Fibroblast of villous mesenchyme (primary cell): Measurements from ENCODE around the gene KISS1R. TPM values are rescaled to one million over a fixed set of nuclear protein-coding genes. Genes with fewer than 3 reads are reported as not detected.

Experiments
- DNase-seq: peaks from one replicate; pipeline ENCODE4 v3.0.0-alpha.2; 2010; ENCODE audit warnings: low read depth
- H3K4me3 ChIP-seq: 2 replicates; pipeline ENCODE4 v1.5.1; 2011; ENCODE audit warnings: low read depth, mild to moderate bottlenecking, low read length
- total RNA-seq: library from RNA; depleted of rRNA; stranded (reverse); fragments of >200 nt; gene quantifications from 2 replicates; pipeline ENCODE4 v1.2.3, GENCODE V29; 2012
- TF ChIP-seq, protein P1 (sequence below): IDR thresholded peaks from 2 replicates; pipeline ENCODE4 v1.5.1; 2012; ENCODE audit warnings: low read depth, mild to moderate bottlenecking, low read length; ENCODE audit not compliant: insufficient read depth

The KISS1R gene
- total RNA-seq, 1 donor = not detected

DNA sequence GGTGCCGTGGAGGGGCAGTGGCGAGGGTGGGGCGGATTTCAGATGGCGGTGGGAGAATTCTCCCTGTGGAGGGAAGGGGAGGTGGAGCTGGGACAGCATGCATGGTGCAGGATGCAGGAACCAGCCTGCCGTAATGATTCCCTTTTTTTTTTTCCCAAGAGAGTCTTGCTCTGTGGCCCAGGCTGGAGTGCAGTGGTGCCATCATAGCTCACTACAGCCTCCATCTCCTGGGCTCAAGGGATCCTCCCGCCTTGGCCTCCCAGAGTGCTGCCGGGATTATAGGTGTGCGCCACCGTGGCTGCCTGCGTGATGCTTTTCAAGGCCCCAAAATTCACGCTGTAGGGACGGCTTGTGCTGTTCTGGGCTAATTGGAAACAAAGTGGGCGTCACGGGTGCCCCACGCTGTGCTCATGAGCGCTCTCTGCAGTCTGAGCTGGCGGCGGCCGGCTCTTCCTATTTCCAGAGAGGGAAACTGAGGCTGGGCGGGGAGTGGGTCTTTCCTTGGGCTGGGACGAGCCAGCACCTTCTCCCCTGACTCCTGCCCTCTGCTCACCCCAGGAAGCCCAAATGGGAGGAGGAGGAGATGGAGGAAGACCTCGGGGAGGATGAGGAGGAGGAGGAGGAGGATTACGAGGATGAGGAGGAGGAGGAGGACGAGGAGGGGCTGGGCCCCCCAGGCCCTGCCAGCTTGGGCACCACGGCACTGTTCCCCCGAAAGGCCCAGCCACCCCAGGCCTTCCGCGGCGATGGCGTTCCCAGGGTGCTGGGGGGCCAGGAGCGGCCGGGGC is 14.9 kb downstream of the KISS1R start:
- DNase-seq = no peak
- TF ChIP-seq, protein P1, sequence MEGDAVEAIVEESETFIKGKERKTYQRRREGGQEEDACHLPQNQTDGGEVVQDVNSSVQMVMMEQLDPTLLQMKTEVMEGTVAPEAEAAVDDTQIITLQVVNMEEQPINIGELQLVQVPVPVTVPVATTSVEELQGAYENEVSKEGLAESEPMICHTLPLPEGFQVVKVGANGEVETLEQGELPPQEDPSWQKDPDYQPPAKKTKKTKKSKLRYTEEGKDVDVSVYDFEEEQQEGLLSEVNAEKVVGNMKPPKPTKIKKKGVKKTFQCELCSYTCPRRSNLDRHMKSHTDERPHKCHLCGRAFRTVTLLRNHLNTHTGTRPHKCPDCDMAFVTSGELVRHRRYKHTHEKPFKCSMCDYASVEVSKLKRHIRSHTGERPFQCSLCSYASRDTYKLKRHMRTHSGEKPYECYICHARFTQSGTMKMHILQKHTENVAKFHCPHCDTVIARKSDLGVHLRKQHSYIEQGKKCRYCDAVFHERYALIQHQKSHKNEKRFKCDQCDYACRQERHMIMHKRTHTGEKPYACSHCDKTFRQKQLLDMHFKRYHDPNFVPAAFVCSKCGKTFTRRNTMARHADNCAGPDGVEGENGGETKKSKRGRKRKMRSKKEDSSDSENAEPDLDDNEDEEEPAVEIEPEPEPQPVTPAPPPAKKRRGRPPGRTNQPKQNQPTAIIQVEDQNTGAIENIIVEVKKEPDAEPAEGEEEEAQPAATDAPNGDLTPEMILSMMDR = no peak
- H3K4me3 ChIP-seq = peak overlapping the region; percentile 6

DNA sequence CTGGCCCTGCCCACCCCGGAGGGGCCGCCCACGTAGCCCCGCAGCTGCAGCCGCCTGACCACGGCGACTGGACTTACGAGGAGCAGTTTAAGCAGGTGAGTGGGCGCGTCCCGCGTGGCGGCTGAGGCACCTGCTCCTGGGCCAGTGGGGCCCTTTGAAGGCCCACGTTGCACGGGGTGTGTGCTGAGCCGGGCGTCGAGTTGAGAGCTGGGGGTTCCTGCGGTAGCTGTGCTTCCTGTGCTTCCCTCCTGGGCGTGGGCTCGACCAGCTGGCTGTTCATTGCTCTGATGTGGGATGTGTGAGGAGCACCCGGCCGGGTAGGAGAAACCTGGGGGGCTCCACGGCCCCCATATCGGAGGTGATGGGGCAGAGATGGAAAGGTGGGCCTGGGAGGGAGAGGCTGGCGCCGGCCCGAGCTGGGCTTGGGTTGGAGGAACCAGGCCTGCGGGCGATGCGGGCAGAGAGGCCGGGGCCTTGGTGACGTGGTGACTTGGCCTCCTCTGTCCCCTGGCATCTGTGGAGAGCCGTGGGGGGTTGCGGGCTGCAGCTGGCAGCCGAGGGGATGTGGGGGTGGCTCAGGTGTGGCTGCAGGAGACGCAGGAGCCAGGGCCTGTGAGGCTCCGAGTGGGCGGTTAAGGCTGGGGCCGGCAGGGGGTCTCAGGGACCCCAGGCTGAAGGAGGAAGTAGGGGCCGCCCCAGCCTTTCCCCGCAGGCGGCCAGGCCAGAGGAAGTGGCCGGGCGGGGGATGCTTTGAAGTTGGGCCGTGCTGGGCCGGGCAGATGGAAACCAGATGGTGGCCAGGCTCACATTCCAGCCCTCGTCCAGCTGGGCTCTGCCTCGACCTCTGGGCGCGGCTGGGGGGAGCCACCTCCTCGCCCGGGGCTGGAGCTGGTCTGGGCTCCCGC is 15.8 kb downstream of the KISS1R start:
- TF ChIP-seq, protein P1 = peak; percentile 22
- peak overlapping the region; percentile 49 for H3K4me3 ChIP-seq
- DNase-seq = peak; percentile 97

DNA sequence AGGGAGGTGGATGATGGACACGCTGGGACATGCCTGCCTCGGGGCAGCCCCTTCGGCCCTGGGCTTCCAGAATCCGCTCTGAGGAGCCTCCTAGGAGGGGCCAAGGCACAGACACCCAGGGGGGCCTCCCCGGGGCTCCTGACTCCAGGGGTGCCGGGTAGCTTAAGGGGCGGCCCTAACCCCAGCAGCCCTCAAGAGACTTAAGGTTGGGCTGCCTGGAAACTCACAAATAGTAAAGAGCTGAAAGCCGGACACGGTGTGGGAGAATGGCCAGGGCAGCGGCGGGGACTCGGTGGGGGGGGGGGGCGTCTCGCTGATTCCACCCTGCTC is 16.4 kb downstream of the KISS1R start:
- peak overlapping the region; percentile 49 for H3K4me3 ChIP-seq
- DNase-seq = no peak
- TF ChIP-seq, protein P1 = no peak

DNA sequence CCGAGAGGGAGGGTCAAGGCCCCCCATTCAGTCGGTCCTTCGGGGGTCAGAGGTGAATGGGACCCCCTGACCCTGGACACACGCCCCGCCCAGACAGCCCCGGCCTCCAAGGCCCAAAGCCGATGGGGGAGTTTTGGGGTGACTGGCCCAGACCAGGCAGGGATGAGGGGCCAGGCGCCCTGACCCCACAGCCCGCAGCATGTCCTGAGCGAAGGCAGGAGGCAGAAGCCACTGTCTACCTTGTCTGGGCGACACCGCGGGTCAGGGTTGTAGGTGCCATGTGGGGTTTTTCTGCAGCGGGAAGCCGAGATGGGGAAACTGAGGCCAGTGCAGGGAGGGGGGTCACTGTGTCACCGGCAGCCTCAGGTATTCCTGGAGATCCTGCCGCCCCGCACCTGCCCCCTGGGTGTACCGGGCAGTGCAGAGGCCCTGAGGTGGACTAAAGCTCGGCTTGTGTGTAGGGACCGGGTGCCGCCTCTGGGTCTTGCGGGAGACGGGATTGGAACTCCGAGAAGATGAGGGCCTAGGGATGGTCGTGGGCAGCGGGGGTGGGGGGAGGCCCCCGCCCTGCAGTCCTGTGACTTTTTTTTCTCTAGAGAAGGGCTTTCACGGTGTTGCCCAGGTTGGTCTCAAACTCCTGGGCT is 17.2 kb downstream of the KISS1R start:
- H3K4me3 ChIP-seq = peak overlapping the region; percentile 49
- DNase-seq = no peak
- TF ChIP-seq, protein P1 = no peak

DNA sequence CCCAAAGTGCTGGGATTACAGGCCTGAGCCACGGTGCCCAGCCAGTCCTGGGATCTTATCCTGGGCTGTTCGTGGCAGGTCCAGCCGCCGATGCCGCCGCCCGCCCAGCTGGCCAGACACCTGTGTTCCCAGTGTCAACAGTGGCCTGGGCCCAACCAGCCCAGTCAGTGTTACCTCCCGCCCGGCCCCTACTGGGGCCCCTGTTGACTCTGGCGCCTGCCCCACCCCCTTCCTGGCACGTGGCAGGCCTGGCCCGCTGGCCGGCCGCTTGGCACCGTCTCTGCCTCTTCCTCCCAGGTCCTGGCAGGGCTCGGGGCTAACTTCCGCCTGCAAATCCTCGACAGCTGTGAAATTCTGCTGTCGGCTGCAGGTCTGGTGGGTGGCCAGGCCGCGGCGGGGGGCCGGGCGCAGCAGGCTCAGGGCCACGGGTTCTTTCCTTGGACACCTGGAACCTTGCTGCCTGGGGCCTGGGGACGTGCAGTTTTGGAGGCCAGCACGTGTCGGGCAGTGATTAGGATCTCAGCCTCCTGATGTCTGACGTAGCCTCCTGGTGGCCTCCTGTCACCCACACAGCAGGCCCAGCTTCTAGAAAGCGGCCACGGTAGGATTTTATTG is 17.8 kb downstream of the KISS1R start:
- DNase-seq = peak; percentile 85
- no peak overlapping the region for H3K4me3 ChIP-seq
- TF ChIP-seq, protein P1 = no peak

DNA sequence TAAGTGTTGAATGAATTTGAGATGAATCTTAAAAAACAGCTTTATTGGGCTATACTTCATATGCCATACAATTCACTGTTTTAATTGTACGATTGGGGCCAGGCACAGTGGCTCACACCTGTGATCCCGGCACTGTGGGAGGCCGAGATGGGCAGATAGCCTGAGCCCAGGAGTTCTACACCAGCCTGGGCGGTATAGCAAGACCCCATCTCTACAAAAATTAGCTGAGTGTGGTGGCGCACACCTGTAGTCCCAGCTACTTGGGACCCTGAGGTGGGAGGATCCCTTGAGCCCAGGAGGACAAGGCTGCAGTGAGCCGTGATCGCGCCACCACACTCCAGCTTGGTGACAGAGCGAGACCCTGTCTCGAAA is 19.0 kb downstream of the KISS1R start:
- TF ChIP-seq, protein P1 = no peak
- no peak for DNase-seq

More for the DNA sequence above, 19.0 kb downstream of the KISS1R start:
- no peak overlapping the region for H3K4me3 ChIP-seq
